Epithelial cell of esophagus (primary cell): Measurements from ENCODE around the gene HOXA5.

Experiments
- DNase-seq: peaks from one replicate; pipeline ENCODE4 v3.0.0; 2010; ENCODE audit warnings: low read depth
- H3K4me3 ChIP-seq: 2 replicates; pipeline ENCODE4 v1.5.1; 2011; ENCODE audit warnings: mild to moderate bottlenecking, low read length, control low read depth
- TF ChIP-seq, protein P1 (sequence below): IDR thresholded peaks from 2 replicates; pipeline ENCODE4 v1.5.1; 2011; ENCODE audit warnings: low read depth, mild to moderate bottlenecking, low read length, control low read depth, inconsistent platforms; ENCODE audit not compliant: insufficient read depth; ENCODE audit errors: missing control alignments

The HOXA5 gene

DNA sequence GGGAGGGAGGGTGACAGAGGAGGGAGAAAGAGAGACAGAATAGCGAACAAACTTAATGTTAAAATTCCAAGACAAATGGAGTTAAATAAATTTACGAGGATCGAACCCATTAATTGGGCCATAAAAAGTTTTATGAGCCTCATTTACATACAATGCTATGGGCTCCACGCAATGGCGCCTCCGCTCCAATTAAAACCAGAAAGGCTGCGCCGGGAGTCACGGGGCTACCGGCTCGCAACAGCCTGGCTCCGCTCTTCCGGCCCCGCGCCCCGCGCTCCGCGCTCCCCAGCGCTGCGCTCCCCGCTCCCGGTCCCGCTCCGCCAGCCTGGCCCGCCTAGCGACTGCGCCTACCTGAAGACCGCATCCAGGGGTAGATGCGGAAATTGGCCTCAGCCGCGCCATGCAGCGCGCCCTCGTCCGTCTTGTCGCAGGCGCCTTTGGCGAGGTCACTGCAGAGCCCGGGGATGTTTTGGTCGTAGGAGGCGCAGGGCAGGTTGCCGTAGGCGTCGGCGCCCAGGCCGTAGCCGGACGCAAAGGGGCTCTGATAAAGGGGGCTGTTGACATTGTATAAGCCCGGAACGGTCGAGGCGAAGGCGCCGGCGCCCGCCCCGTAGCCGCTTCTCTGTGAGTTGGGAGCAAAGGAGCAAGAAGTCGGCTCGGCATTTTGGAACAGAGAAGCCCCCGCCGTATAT is 12.5 kb upstream of the HOXA5 start:
- DNase-seq, result peak; percentile 32
- TF ChIP-seq, protein P1, sequence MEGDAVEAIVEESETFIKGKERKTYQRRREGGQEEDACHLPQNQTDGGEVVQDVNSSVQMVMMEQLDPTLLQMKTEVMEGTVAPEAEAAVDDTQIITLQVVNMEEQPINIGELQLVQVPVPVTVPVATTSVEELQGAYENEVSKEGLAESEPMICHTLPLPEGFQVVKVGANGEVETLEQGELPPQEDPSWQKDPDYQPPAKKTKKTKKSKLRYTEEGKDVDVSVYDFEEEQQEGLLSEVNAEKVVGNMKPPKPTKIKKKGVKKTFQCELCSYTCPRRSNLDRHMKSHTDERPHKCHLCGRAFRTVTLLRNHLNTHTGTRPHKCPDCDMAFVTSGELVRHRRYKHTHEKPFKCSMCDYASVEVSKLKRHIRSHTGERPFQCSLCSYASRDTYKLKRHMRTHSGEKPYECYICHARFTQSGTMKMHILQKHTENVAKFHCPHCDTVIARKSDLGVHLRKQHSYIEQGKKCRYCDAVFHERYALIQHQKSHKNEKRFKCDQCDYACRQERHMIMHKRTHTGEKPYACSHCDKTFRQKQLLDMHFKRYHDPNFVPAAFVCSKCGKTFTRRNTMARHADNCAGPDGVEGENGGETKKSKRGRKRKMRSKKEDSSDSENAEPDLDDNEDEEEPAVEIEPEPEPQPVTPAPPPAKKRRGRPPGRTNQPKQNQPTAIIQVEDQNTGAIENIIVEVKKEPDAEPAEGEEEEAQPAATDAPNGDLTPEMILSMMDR, result no peak
- peak overlapping the region; percentile 3 for H3K4me3 ChIP-seq

DNA sequence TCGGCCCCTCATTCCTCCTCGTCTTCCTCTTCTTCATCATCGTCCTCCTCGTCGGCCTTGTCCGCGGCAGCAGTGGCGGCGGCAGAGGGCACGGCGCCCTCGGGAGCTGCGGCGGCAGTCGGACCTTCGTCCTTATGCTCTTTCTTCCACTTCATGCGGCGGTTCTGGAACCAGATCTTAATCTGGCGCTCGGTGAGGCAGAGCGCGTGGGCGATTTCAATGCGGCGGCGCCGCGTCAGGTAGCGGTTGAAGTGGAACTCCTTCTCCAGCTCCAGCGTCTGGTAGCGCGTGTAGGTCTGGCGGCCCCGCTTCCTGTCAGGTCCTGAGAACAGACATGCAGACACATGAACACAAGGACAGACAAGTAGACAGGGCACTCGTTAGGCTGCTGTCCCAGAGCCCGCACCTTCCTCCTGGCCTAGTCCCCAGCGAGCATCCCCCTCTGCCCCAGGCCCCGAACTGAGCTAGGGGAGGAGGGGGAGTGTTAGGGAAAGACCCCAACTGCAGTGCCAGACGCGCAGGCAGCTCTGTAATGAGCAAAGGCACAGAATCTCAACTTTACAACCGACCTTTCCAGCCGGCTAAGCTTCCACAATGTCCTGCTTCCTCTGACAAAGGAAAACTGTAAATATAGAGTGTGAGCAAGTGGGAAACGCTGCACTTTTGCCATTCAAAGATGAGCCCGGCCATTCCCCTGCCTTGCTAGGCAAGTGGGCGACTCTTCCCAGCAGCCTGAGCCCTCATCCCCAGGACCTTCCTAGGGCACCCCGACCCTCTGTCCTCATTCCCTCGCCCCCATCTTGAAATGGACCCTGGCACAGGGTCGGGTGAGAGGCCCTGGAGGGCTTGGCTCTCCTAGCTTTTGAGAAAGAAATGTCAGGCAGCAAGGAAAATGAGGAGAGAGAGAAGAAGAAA is 11.7 kb upstream of the HOXA5 start:
- H3K4me3 ChIP-seq, result no peak overlapping the region
- DNase-seq, result peak; percentile 68
- TF ChIP-seq, protein P1, result no peak

DNA sequence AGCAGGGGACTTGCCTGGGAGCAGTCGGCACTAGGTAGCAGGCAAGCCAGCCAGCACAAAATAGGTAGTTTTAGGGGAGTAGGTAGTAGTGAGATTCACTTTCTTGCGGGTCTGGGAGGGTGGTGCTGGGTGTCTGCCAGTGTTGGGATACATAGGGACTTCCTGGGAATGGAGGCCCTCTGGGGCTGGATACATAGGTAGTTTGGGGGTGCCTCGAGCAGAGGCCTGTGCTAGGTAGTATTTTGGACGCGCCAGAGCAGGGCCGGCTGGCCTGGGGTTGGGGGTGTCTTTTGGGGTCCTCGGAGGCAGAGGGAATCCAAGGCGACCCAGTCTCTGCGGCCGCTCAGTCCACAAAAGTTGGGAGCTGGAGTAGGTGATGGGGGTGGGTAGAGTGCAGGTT is 10.9 kb upstream of the HOXA5 start:
- no peak overlapping the region for H3K4me3 ChIP-seq
- TF ChIP-seq, protein P1, result no peak
- no peak for DNase-seq

DNA sequence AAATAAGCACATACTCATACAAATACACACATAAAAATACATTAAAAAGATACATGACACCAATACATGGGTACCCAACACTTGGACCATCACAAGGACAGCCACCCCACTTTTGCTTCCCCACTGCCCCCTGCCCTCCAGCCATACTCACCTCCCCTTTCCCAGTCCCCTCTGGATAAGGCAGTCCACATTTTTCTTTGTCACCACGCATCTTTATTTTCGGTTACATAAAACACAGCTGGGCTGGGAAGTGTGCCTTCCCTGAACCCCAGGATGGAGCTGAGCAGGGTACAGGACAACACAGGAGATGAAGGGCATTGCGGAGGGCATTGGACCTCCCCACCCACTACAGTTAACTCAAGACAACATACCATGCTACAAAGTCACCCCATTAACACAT is 10.0 kb upstream of the HOXA5 start:
- no peak overlapping the region for H3K4me3 ChIP-seq

DNA sequence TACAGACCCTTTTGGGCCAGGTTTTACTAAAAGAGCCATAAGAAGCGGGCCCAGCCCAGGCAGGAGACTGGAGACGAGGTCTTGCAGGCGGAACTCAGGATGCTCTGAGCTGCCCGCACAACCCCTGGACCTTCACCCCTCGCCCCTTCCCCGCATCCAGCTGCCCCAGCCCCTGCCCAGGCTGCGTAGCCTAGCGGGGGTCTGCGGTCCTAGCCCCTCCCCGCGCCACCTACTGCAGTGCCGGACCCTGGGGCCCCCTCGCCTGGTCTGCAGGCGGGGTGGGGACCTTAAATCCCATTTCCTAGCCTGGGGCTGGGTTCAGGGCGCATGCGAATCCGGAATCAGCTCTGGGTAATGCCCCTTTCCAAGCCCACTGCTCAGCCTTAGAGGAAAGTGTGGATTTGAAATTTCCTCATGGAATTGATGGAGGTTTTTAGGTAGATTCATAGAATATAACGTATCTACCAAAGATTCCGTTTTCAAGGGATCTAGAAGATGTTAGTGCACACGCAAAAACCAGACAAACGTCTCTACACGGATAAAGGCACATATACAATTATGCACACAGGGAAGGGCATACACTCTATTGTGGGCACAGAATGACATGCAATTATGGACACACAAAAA is 9.4 kb upstream of the HOXA5 start:
- TF ChIP-seq, protein P1, result no peak
- no peak for DNase-seq

More for the DNA sequence above, 10.0 kb upstream of the HOXA5 start:
- DNase-seq, result no peak
- TF ChIP-seq, protein P1, result no peak

DNA sequence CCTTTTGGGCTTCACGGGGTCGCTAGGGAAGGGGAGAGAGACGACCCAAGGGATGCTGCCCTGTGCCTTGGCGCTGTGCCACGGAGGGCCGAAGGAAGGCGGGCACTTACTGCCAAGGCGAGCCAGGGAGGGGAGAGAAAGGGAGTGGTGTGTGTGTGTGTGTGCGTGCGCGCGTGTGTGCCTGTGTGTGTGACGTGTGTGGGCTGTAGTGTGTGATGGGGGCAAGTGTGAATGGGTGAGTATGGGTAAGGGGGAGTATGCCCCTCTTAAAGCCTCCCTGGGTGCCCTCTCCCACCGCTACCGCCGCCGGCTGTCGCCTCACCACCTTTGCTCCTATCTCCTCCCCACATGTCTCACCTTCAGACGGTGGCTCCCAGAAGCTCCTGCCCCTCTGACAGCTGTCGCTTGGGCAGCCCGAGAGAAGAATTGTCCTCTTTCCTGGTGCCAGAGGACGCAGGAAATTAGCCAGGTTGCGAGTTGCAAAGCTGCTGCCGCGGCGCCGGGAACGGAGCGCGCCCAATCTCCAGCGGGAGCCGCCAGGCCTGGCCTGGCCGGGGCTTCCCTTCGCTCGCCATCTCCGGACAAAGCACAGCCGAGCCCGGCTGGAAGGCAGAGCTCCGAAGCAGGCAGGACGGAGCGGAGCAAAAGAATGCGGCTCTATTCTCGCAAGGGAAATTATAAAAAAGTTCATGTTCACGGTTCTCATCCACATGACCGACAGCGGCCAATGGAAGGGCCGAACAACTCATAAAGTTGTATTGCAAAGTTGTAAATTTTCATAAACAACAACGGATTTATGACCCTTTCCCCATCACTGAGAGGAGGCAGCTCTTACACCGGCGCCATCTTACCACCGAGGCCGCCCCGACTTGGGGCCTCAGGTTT is 8.7 kb upstream of the HOXA5 start, which contains the start of gene HOXA3:
Gene HOXA3, minus strand, starts transcription at position 653 of the 885 bp plus-strand sequence. CDS start 41,943 bp downstream, outside the sequence.
- TF ChIP-seq, protein P1, result no peak
- no peak for DNase-seq
- peak within 1 kb of the TSS; percentile 13 for H3K4me3 ChIP-seq

More for the DNA sequence above, 9.4 kb upstream of the HOXA5 start:
- H3K4me3 ChIP-seq, result no peak overlapping the region
